AG09319 (cell line): ENCODE results near the gene WFDC2.

Experiments
- DNase-seq: peaks from one replicate; pipeline ENCODE4 v3.0.0-alpha.2; 2010; ENCODE audit warnings: low read depth; ENCODE audit errors: extremely low read depth
- CTCF ChIP-seq: IDR thresholded peaks from 2 replicates; pipeline ENCODE4 v1.5.1; 2011; ENCODE audit warnings: low read depth, mild to moderate bottlenecking, inconsistent platforms, low read length, moderate library complexity

Gene WFDC2

GRCh38 chr20:45452772-45453691 is 16.5 kb upstream of the WFDC2 start:
- TF ChIP-seq CTCF = no peak
- no peak for DNase-seq

DNA sequence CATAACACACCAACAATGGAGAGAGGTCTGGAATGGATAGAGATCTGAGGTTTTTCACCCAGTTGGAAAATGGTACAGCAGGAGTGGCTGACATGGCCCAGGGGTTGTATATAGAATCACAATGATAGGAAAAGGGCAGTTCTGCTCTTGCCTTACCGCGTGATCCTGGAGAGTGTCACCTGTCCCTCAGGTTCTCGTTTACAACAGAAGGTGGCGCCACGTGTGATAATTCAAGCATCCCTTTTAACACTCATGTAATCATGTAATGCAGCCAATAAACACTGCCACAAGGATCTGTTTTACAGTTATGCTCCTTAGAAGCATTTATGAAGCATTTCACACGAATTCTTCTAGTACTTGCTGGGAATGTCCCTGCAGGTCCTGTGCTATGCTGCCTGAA is 12.9 kb upstream of the WFDC2 start:
- no peak for DNase-seq
- TF ChIP-seq CTCF = no peak; the same call in none of the 2 replicates

- DNase-seq = no peak
- peak; percentile 18 for TF ChIP-seq CTCF
These were observed 9.9 kb upstream of the WFDC2 start for GRCh38 chr20:45459606-45460005.

DNA sequence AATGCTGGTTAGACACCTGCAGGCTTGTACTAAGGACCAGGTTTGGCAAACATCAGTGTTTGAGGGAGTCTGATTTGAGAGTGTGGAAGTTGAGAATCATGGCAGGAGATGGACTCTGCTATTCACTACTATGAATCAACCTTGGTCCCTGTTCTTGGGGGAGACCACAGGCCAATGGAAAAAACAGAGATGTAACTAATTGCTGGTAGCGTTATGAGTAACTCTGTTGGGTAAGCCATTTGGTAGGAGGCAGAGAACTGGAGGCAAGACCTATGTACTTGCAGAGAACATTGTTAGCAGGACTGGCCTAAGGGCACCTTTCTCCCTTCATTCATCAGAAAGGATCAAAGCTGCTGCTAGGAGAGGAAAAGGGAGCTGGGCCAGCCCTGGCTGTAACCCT is 8.3 kb upstream of the WFDC2 start:
- DNase-seq = no peak
- TF ChIP-seq CTCF = no peak

- no peak for DNase-seq
- no peak for TF ChIP-seq CTCF
These were observed 6.6 kb upstream of the WFDC2 start for GRCh38 chr20:45462711-45463509.

GRCh38 chr20:45463709-45464108 is 5.8 kb upstream of the WFDC2 start:
- DNase-seq = no peak
- no peak for TF ChIP-seq CTCF

DNA sequence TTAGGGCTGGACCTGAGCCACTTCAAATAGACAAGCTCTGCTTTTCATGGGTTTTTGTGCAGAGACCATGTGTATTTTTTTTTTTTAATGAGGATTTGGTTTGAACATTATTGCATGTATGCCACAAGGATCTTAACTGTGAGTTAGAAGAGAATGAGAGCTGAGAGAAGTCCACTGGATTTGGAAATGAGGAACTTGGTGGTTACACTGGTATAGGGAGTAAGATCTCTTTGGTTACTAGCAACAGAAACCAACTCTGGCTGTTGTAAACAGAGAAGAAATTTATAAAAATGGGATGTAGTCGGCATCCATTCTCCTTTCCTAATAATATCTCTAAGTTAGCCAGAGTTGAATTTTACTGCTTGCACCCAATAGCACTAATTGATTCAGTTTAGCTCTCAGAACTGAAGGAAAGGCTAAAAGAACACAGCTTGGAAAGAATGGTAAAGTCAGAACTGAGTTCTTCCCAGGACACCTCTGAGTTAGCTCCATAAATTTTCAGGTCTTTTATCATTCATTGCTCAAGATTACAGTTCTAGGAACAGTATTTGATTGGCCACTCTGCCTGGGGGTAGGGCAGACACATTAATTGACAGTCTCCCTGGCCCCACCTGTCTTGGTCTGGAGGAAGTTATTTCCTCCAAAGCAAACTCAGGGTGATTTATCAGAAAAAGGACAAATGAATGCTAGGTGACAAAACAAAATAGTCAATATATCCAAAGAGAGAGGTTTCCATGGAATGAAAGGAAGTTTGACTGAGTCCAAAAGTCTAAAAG is 3.9 kb upstream of the WFDC2 start:
- TF ChIP-seq CTCF = no peak
- DNase-seq = no peak
